Neural progenitor cell (in vitro differentiated cells): Measurements from ENCODE around the gene GALK2. TPM values are rescaled to one million over a fixed set of nuclear protein-coding genes. Genes with fewer than 3 reads are reported as not detected.

ENCODE experiments used
- DNase-seq: peaks from one replicate; pipeline ENCODE4 v3.0.0-alpha.2; 2016; ENCODE audit warnings: low spot score
- H2AFZ ChIP-seq: fragments of 200-600 bp; sonication (generic); replicated peaks from 2 replicates; pipeline ENCODE4 v1.6.1; 2016; ENCODE audit warnings: antibody characterized with exemption
- H3F3A ChIP-seq: fragments of 200-600 bp; sonication (generic); 2 replicates; pipeline ENCODE4 v1.6.1; 2016; ENCODE audit warnings: antibody characterized with exemption, low read depth
- H3K27ac ChIP-seq: fragments of 200-600 bp; sonication (generic); 2 replicates; pipeline ENCODE4 v1.5.1; 2016; ENCODE audit warnings: mild to moderate bottlenecking
- H3K27me3 ChIP-seq: fragments of 200-600 bp; sonication (generic); 2 replicates; pipeline ENCODE4 v1.6.1; 2016; ENCODE audit warnings: mild to moderate bottlenecking, moderate library complexity
- H3K36me3 ChIP-seq: fragments of 200-600 bp; sonication (generic); 2 replicates; pipeline ENCODE4 v1.5.1; 2016
- H3K4me1 ChIP-seq: fragments of 200-600 bp; sonication (generic); 2 replicates; pipeline ENCODE4 v1.6.1; 2016; ENCODE audit warnings: mixed run types
- H3K4me2 ChIP-seq: fragments of 200-600 bp; sonication (generic); 2 replicates; pipeline ENCODE4 v1.6.1; 2016
- H3K4me3 ChIP-seq: fragments of 200-600 bp; sonication (generic); 2 replicates; pipeline ENCODE4 v1.5.1; 2016
- H3K79me2 ChIP-seq: fragments of 200-600 bp; sonication (generic); 2 replicates; pipeline ENCODE4 v1.6.1; 2016; ENCODE audit warnings: low read depth
- H3K9ac ChIP-seq: fragments of 200-600 bp; sonication (generic); 2 replicates; pipeline ENCODE4 v1.6.1; 2016
- H3K9me3 ChIP-seq: fragments of 200-600 bp; sonication (generic); 2 replicates; pipeline ENCODE4 v1.5.1; 2016; ENCODE audit warnings: low read depth
- H4K20me1 ChIP-seq: fragments of 200-600 bp; sonication (generic); 2 replicates; pipeline ENCODE4 v1.6.1; 2016; ENCODE audit warnings: low read depth
- H3K27ac Mint-ChIP-seq: 3 replicates; pipeline ENCODE4 v1.8.0; 2021; ENCODE audit warnings: mixed read lengths
- H3K27me3 Mint-ChIP-seq: 2 replicates; pipeline ENCODE4 v1.8.0; 2022; ENCODE audit warnings: low read depth, mild to moderate bottlenecking, inconsistent platforms, moderate library complexity, mixed read lengths; ENCODE audit not compliant: insufficient read depth
- H3K36me3 Mint-ChIP-seq: 3 replicates; pipeline ENCODE4 v1.8.0; 2021; ENCODE audit warnings: mixed read lengths
- H3K4me1 Mint-ChIP-seq: 3 replicates; pipeline ENCODE4 v1.8.0; 2021; ENCODE audit warnings: mixed read lengths
- H3K4me3 Mint-ChIP-seq: 3 replicates; pipeline ENCODE4 v1.8.0; 2021; ENCODE audit warnings: mild to moderate bottlenecking, moderate library complexity, mixed read lengths
- H3K9me3 Mint-ChIP-seq: 3 replicates; pipeline ENCODE4 v1.8.0; 2020; ENCODE audit warnings: mixed read lengths
- CTCF ChIP-seq: fragments of 200-600 bp; sonication (generic); IDR thresholded peaks from 2 replicates; pipeline ENCODE4 v1.5.1; 2017; ENCODE audit warnings: antibody characterized with exemption, mild to moderate bottlenecking
- EZH2 ChIP-seq: fragments of 200-600 bp; sonication (generic); IDR thresholded peaks from 2 replicates; pipeline ENCODE4 v1.6.1; 2017; ENCODE audit warnings: antibody characterized with exemption, mild to moderate bottlenecking, moderate library complexity
- EZH2phosphoT487 ChIP-seq: fragments of 200-600 bp; sonication (generic); IDR thresholded peaks from 2 replicates; pipeline ENCODE4 v1.6.1; 2017; ENCODE audit warnings: antibody characterized with exemption
- total RNA-seq: library from RNA; depleted of rRNA; stranded (reverse); fragments of >200 nt; gene quantifications from 2 replicates; pipeline ENCODE4 v1.2.3, GENCODE V29; 2015; ENCODE audit warnings: low replicate concordance

The GALK2 gene
- total RNA-seq, 1 donor from 2014 or later, result 19.0 TPM

GRCh38 chr15:49361370-49361769, 191.3 kb downstream of the GALK2 start:
- Histone ChIP-seq H3K36me3 (no peaks in the 10 kb centered on the region), H3K27ac (no peak overlapping the region), H3K9me3 (no peaks in the 10 kb centered on the region), H3K4me3 (no peak overlapping the region), H2AFZ (no peak overlapping the region), H3K4me1 (no peaks in the 10 kb centered on the region), H3K79me2 (no peaks in the 10 kb centered on the region), H3F3A (no peaks in the 10 kb centered on the region), H3K9ac (no peak overlapping the region), H3K27me3 (no peaks in the 10 kb centered on the region), H4K20me1 (no peaks in the 10 kb centered on the region), H3K4me2 (no peak overlapping the region)
- Mint-ChIP-seq H3K27me3 (no peaks in the 10 kb centered on the region), H3K36me3 (peaks cover 1% of the 10 kb centered on the region), H3K27ac (no peak overlapping the region), H3K4me1 (no peaks in the 10 kb centered on the region), H3K4me3 (no peak overlapping the region), H3K9me3 (no peaks in the 10 kb centered on the region)
- TF ChIP-seq EZH2phosphoT487 (no peak), CTCF (no peak), EZH2 (no peak)
- DNase-seq, result no peak

GRCh38 chr15:49366496-49366895, 196.4 kb downstream of the GALK2 start:
- Histone ChIP-seq H3K27me3 (no peaks in the 10 kb centered on the region), H3K4me3 (no peak overlapping the region), H3K27ac (no peak overlapping the region), H2AFZ (no peak overlapping the region), H3K4me1 (no peaks in the 10 kb centered on the region), H3K9me3 (no peaks in the 10 kb centered on the region), H4K20me1 (no peaks in the 10 kb centered on the region), H3K36me3 (peaks cover 4% of the 10 kb centered on the region), H3K4me2 (no peak overlapping the region), H3F3A (no peaks in the 10 kb centered on the region), H3K9ac (no peak overlapping the region), H3K79me2 (no peaks in the 10 kb centered on the region)
- no peak for DNase-seq
- no peak overlapping the region for H3K27ac Mint-ChIP-seq
- TF ChIP-seq EZH2 (no peak), CTCF (no peak), EZH2phosphoT487 (no peak)
- no peaks in the 10 kb centered on the region for H3K27me3 Mint-ChIP-seq
- H3K4me3 Mint-ChIP-seq, result no peak overlapping the region
- H3K4me1 Mint-ChIP-seq, result no peaks in the 10 kb centered on the region
- H3K9me3 Mint-ChIP-seq, result no peaks in the 10 kb centered on the region
- H3K36me3 Mint-ChIP-seq, result peaks cover 1% of the 10 kb centered on the region

- no peaks in the 10 kb centered on the region for H3F3A ChIP-seq
- H4K20me1 ChIP-seq, result no peaks in the 10 kb centered on the region
- no peak overlapping the region for H3K4me3 ChIP-seq
- no peaks in the 10 kb centered on the region for H3K79me2 ChIP-seq
- H3K9me3 ChIP-seq, result no peaks in the 10 kb centered on the region
- no peak overlapping the region for H3K4me3 Mint-ChIP-seq
- H3K27me3 ChIP-seq, result no peaks in the 10 kb centered on the region
- H3K9me3 Mint-ChIP-seq, result no peaks in the 10 kb centered on the region
- H3K27ac ChIP-seq, result no peak overlapping the region
- no peaks in the 10 kb centered on the region for H3K27me3 Mint-ChIP-seq
- H3K4me2 ChIP-seq, result no peak overlapping the region
- peaks cover 6% of the 10 kb centered on the region for H3K4me1 ChIP-seq
- peaks cover 1% of the 10 kb centered on the region for H3K36me3 Mint-ChIP-seq
- TF ChIP-seq EZH2 (no peak), CTCF (no peak), EZH2phosphoT487 (no peak)
- H3K27ac Mint-ChIP-seq, result no peak overlapping the region
- DNase-seq, result no peak
- peaks cover 4% of the 10 kb centered on the region for H3K36me3 ChIP-seq
- no peak overlapping the region for H2AFZ ChIP-seq
- H3K9ac ChIP-seq, result no peak overlapping the region
- H3K4me1 Mint-ChIP-seq, result peaks cover 3% of the 10 kb centered on the region
Observed at GRCh38 chr15:49370782-49371181, 200.7 kb downstream of the GALK2 start.

GRCh38 chr15:49372366-49372765, 202.3 kb downstream of the GALK2 start:
- H4K20me1 ChIP-seq, result no peaks in the 10 kb centered on the region
- no peaks in the 10 kb centered on the region for H3K36me3 Mint-ChIP-seq
- no peaks in the 10 kb centered on the region for H3K27me3 Mint-ChIP-seq
- no peaks in the 10 kb centered on the region for H3K9me3 Mint-ChIP-seq
- no peak overlapping the region for H3K4me2 ChIP-seq
- no peak overlapping the region for H3K9ac ChIP-seq
- peaks cover 4% of the 10 kb centered on the region for H3K36me3 ChIP-seq
- no peaks in the 10 kb centered on the region for H3K27me3 ChIP-seq
- no peak overlapping the region for H3K27ac ChIP-seq
- H3K4me3 Mint-ChIP-seq, result no peak overlapping the region
- peaks cover 3% of the 10 kb centered on the region for H3K4me1 Mint-ChIP-seq
- H3K4me1 ChIP-seq, result peaks cover 6% of the 10 kb centered on the region
- peak; percentile 16 for DNase-seq
- peak overlapping the region; percentile 65 for H2AFZ ChIP-seq
- no peak for TF ChIP-seq EZH2
- H3K4me3 ChIP-seq, result no peak overlapping the region
- no peaks in the 10 kb centered on the region for H3K9me3 ChIP-seq
- no peaks in the 10 kb centered on the region for H3K79me2 ChIP-seq
- no peak overlapping the region for H3K27ac Mint-ChIP-seq
- no peaks in the 10 kb centered on the region for H3F3A ChIP-seq
